Measurements from ENCODE around the gene CCDC110.

GRCh38 chr4:185513489-185514181, 42.1 kb upstream of the CCDC110 start:
- TF ChIP-seq CTCF (IDR thresholded peaks at IDR 0.05; ENCODE audit: insufficient read depth, low read length): no peak
- TF ChIP-seq GABPA (IDR thresholded peaks at IDR 0.05; ENCODE audit: low read depth): peak; percentile 77
- no peak for TF ChIP-seq SPI1 (IDR thresholded peaks at IDR 0.05; ENCODE audit: borderline replicate concordance, low read depth)
